ENCODE data around the gene PIK3CB.

DNA sequence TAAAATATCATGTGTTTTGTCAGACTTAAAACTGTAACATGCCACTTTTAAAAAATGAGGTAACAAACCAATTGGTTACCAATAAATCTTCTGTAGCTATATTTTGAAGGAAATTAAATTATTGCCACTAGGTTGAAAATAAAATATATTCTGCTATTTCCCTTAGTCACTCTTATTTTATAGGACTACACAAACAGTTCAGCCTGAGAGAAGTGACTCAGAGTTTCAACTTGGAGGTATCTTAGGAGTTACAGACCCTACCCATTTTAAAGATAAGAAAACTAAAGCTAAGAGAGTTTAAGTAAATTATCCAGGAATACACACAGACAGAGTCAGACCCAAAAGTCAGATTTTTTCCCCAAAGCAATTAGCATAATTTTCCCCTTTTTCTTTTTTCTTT lies 65.1 kb downstream of the PIK3CB start:
- TF ChIP-seq, protein P1, sequence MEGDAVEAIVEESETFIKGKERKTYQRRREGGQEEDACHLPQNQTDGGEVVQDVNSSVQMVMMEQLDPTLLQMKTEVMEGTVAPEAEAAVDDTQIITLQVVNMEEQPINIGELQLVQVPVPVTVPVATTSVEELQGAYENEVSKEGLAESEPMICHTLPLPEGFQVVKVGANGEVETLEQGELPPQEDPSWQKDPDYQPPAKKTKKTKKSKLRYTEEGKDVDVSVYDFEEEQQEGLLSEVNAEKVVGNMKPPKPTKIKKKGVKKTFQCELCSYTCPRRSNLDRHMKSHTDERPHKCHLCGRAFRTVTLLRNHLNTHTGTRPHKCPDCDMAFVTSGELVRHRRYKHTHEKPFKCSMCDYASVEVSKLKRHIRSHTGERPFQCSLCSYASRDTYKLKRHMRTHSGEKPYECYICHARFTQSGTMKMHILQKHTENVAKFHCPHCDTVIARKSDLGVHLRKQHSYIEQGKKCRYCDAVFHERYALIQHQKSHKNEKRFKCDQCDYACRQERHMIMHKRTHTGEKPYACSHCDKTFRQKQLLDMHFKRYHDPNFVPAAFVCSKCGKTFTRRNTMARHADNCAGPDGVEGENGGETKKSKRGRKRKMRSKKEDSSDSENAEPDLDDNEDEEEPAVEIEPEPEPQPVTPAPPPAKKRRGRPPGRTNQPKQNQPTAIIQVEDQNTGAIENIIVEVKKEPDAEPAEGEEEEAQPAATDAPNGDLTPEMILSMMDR (IDR thresholded peaks at IDR 0.05; ENCODE audit: low read depth, low read length): no peak
- TF ChIP-seq MAX (IDR thresholded peaks at IDR 0.05; ENCODE audit: low read depth, low read length) (no peak), MYC (IDR thresholded peaks at IDR 0.05; ENCODE audit: low read depth, low read length) (no peak)

All from NB4 (cell line).